Measurements from ENCODE around the gene HYAL3.

The HYAL3 gene

GRCh38 chr3:50287262-50287661 lies 11.9 kb downstream of the HYAL3 start:
- TF ChIP-seq TEAD4 (IDR thresholded peaks at IDR 0.05), result no peak
- TF ChIP-seq REST (IDR thresholded peaks at IDR 0.05; ENCODE audit: low read depth), result no peak
- TF ChIP-seq USF1 (IDR thresholded peaks at IDR 0.05), result no peak
- TF ChIP-seq MAX (IDR thresholded peaks at IDR 0.05), result no peak
- no peak for TF ChIP-seq RAD21 (IDR thresholded peaks at IDR 0.05; ENCODE audit: low read depth)
- no peak for TF ChIP-seq CEBPB (IDR thresholded peaks at IDR 0.05)
- TF ChIP-seq EP300 (IDR thresholded peaks at IDR 0.05; ENCODE audit: borderline replicate concordance), result no peak
- no peak for TF ChIP-seq YY1 (IDR thresholded peaks at IDR 0.05; ENCODE audit: low read depth)

GRCh38 chr3:50286322-50287227 lies 12.6 kb downstream of the HYAL3 start:
- TF ChIP-seq EGR1 (IDR thresholded peaks at IDR 0.05) (no peak), CEBPB (IDR thresholded peaks at IDR 0.05) (no peak), NFIC (IDR thresholded peaks at IDR 0.05) (no peak), YY1 (IDR thresholded peaks at IDR 0.05; ENCODE audit: low read depth) (no peak), TAF1 (IDR thresholded peaks at IDR 0.05; ENCODE audit: low read depth) (no peak), CREB1 (IDR thresholded peaks at IDR 0.05; ENCODE audit: low read depth) (no peak), TCF12 (IDR thresholded peaks at IDR 0.05; ENCODE audit: low read depth) (no peak), ZBTB7A (IDR thresholded peaks at IDR 0.05; ENCODE audit: low read depth) (no peak), MAX (IDR thresholded peaks at IDR 0.05) (no peak), EP300 (IDR thresholded peaks at IDR 0.05; ENCODE audit: borderline replicate concordance) (no peak)

GRCh38 chr3:50279255-50280016 lies 19.8 kb downstream of the HYAL3 start:
- TF ChIP-seq MAX (IDR thresholded peaks at IDR 0.05) (no peak), TEAD4 (IDR thresholded peaks at IDR 0.05) (no peak), RAD21 (IDR thresholded peaks at IDR 0.05; ENCODE audit: low read depth) (no peak), EP300 (IDR thresholded peaks at IDR 0.05; ENCODE audit: borderline replicate concordance) (no peak), CREB1 (IDR thresholded peaks at IDR 0.05; ENCODE audit: low read depth) (no peak), USF1 (IDR thresholded peaks at IDR 0.05) (no peak), YY1 (IDR thresholded peaks at IDR 0.05; ENCODE audit: low read depth) (no peak), REST (IDR thresholded peaks at IDR 0.05; ENCODE audit: low read depth) (no peak), NFIC (IDR thresholded peaks at IDR 0.05) (no peak), EGR1 (IDR thresholded peaks at IDR 0.05) (no peak), TCF12 (IDR thresholded peaks at IDR 0.05; ENCODE audit: low read depth) (no peak), CEBPB (IDR thresholded peaks at IDR 0.05) (no peak), ZBTB7A (IDR thresholded peaks at IDR 0.05; ENCODE audit: low read depth) (no peak), TAF1 (IDR thresholded peaks at IDR 0.05; ENCODE audit: low read depth) (no peak), FOXM1 (IDR thresholded peaks at IDR 0.05; ENCODE audit: borderline replicate concordance, low read depth) (no peak)

GRCh38 chr3:50278880-50279224 lies 20.4 kb downstream of the HYAL3 start, which contains the start of gene LSMEM2:
LSMEM2 (plus strand) TSS chr3:50279087; CDS start chr3:50279114, 27 bp downstream.
- TF ChIP-seq TEAD4 (IDR thresholded peaks at IDR 0.05) (no peak), ZBTB7A (IDR thresholded peaks at IDR 0.05; ENCODE audit: low read depth) (no peak), EGR1 (IDR thresholded peaks at IDR 0.05) (no peak), USF1 (IDR thresholded peaks at IDR 0.05) (no peak)

Data from Ishikawa (cell line).